ENCODE measurements around the gene NOL4L.

DNA sequence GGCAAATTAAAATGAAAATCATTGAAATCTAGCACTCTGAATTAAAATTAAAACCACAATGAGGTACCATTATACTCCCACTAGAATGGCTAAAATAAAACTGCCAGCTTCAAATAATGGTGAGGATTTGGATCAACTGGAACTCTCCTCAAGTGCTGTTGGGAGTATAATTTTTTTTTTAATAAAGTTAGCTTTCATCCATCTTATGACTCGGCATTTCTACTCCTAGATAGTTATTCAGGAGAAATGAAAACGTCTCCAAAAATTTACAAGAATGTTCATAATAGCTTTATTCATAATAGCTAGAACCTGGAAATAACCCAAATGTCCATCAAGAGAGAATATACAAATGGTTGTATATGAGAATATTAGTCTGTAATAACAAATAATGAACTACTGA is 163.8 kb downstream of the NOL4L start:
- TF ChIP-seq, protein P1, sequence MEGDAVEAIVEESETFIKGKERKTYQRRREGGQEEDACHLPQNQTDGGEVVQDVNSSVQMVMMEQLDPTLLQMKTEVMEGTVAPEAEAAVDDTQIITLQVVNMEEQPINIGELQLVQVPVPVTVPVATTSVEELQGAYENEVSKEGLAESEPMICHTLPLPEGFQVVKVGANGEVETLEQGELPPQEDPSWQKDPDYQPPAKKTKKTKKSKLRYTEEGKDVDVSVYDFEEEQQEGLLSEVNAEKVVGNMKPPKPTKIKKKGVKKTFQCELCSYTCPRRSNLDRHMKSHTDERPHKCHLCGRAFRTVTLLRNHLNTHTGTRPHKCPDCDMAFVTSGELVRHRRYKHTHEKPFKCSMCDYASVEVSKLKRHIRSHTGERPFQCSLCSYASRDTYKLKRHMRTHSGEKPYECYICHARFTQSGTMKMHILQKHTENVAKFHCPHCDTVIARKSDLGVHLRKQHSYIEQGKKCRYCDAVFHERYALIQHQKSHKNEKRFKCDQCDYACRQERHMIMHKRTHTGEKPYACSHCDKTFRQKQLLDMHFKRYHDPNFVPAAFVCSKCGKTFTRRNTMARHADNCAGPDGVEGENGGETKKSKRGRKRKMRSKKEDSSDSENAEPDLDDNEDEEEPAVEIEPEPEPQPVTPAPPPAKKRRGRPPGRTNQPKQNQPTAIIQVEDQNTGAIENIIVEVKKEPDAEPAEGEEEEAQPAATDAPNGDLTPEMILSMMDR (IDR thresholded peaks at IDR 0.05 in 8 of 11, conservative IDR thresholded peaks at IDR 0.05 in 3 of 11), result no peak
- TF ChIP-seq POLR2A (IDR thresholded peaks at IDR 0.05) (no peak), POLR2AphosphoS5 (IDR thresholded peaks at IDR 0.05) (no peak)
